GM12865 (cell line): ENCODE measurements around the gene ROBO3.

Experiments
- DNase-seq: peaks from one replicate; pipeline ENCODE4 v3.0.0; 2010; ENCODE audit warnings: low read depth
- H3K4me3 ChIP-seq: 2 replicates; pipeline ENCODE4 v1.5.1; 2011; ENCODE audit warnings: mild to moderate bottlenecking, low read depth, low read length, control low read depth
- TF ChIP-seq, protein P1 (sequence below): IDR thresholded peaks from 2 replicates; pipeline ENCODE4 v1.5.1; 2011; ENCODE audit warnings: low read length, control low read depth, low read depth, inconsistent platforms; ENCODE audit not compliant: insufficient read depth; ENCODE audit errors: missing control alignments

The ROBO3 gene

DNA sequence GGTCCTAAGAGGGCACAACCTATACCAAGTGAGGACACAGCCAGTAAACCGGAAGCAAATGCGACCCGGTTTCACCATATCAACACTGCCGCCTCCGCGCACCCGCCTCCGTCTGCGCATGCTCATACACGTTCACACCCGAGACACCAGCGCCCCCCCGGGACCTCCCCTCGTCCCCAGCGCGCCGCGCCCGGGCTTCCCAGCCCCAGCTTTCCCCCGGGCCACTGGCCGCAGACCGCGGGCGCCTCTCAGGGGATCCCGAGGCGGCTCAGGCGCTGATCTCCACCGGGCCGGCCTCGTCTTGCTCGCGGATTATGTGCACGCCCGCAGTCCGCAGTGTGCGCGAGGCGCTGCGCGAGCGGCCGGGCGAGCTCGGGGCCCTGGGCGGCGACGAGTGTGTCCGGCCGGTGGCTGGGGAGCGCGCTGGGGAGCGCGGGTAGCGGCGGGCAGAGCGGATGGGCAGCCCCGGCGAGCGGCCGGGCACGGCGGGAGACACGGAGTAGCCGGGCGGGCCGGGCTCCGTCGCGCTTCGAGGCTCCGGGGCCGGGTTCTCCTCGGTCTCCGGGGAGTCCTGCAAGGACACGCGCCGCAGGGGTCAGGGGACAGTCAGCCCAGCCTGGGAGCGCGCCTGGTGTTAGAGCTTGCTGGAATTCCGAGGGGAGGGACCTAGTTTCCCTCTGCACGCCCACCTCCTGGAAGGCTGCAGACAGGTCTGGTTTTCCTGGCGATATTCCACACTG lies 55.8 kb downstream of the ROBO3 start:
- TF ChIP-seq, protein P1, sequence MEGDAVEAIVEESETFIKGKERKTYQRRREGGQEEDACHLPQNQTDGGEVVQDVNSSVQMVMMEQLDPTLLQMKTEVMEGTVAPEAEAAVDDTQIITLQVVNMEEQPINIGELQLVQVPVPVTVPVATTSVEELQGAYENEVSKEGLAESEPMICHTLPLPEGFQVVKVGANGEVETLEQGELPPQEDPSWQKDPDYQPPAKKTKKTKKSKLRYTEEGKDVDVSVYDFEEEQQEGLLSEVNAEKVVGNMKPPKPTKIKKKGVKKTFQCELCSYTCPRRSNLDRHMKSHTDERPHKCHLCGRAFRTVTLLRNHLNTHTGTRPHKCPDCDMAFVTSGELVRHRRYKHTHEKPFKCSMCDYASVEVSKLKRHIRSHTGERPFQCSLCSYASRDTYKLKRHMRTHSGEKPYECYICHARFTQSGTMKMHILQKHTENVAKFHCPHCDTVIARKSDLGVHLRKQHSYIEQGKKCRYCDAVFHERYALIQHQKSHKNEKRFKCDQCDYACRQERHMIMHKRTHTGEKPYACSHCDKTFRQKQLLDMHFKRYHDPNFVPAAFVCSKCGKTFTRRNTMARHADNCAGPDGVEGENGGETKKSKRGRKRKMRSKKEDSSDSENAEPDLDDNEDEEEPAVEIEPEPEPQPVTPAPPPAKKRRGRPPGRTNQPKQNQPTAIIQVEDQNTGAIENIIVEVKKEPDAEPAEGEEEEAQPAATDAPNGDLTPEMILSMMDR = no peak
- DNase-seq = peak; percentile 5

DNA sequence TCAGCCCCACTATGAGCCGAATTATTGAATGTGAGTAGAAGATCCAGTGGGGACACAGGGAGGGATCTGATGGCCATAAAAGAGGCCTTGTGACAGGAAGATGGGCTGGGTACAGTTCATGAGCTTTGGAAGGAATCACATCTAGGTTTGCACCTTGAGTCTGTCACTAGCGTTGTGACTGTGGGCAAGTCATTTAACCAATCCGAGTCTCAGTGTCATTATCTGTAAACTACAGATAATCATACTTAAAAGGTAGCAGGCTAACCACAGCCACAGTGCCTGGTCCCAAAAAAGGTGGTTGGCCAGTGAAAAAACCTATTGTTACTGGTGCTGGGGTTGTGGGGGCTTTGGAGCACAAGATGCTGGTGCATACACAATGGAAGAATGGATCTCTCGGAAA lies 57.6 kb downstream of the ROBO3 start:
- H3K4me3 ChIP-seq = no peak overlapping the region
- TF ChIP-seq, protein P1 = no peak
- no peak for DNase-seq

More for the DNA sequence above, 55.8 kb downstream of the ROBO3 start:
- no peak overlapping the region for H3K4me3 ChIP-seq

DNA sequence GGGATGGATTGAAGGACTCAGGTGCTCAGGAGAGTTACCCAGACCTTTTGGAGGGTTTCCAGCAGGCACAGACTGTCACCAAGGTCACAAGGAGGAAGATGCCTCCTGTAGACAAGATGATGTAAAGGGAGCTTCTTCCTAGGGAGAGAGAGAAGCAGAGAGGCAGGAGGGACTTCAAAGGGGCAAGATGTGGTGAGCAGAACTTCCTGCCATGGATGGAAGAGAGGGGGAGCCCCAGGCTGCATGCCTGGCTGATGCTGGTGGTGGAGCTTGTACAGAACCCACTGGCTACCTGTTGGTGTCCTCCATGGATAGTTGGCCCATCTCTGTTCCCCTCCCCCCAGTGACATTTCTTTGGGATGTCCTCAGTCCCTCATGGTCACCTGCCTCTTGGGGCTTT lies 58.1 kb downstream of the ROBO3 start:
- no peak overlapping the region for H3K4me3 ChIP-seq
- TF ChIP-seq, protein P1 = no peak
- DNase-seq = no peak

DNA sequence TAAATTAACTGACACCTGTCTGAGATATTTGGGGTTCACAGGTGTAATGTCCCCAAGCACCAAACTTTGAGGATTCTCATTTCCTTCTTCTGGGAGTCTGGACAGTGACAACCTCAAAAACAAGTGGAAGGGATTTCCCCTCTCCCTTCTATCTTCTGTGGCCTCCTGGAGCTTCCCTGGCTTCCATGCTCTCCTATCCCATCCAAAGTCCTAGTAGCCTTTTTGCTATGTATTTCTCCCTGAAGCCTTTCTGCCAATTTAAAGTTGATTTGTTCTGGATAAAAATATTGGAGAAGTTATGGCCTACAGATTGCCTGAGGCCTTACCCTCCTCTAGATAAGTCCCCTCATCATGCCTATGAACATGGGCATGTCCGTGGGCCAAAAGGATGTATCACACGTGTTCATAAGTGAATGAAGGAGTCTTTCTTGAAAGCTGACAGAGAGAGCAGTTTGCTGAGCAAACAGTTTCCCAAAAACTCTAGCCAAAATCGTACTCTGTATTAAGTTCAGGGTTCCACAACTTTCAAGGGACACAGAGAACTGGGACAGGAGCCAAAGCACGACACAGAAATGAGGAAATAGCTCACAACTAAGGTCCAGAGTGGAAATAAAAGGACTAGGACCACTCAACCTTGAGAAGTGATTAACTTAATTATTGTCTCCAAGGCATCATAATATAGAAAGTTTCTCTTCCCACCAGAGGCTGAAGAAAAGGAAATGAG lies 63.9 kb downstream of the ROBO3 start:
- H3K4me3 ChIP-seq = no peak overlapping the region
- no peak for DNase-seq
- TF ChIP-seq, protein P1 = no peak

DNA sequence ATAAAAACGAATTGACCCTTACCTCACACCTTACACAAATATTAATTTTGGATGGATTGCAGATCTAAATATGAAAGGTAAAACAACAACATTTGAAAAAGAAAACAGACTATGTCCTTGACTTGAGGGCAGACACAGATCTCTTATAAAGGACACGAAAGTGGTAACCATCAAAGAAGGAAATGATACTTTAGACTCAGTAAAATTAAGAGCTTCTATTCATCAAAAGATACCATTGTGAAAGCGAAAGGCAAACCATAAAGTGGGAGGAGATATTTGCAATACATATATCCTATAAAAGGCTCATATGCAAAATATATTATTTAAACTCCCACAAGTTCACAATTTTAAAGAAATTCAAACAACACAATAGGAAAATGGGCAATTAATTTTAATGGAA lies 65.6 kb downstream of the ROBO3 start:
- no peak overlapping the region for H3K4me3 ChIP-seq
- TF ChIP-seq, protein P1 = no peak
- peak; percentile 21 for DNase-seq
